HG02798 (cell line): ENCODE results near the gene NECTIN1.
A peak's percentile ranks its signal among the peaks of the same experiment; 100 is the strongest.

Experiments
- ATAC-seq: cut with Tn5 transposase; IDR thresholded peaks from one replicate; pipeline ENCODE4 v1.9.1; 2021; ENCODE audit warnings: mild to moderate bottlenecking; ENCODE audit not compliant: unreplicated experiment, poor library complexity

NECTIN1 gene

DNA sequence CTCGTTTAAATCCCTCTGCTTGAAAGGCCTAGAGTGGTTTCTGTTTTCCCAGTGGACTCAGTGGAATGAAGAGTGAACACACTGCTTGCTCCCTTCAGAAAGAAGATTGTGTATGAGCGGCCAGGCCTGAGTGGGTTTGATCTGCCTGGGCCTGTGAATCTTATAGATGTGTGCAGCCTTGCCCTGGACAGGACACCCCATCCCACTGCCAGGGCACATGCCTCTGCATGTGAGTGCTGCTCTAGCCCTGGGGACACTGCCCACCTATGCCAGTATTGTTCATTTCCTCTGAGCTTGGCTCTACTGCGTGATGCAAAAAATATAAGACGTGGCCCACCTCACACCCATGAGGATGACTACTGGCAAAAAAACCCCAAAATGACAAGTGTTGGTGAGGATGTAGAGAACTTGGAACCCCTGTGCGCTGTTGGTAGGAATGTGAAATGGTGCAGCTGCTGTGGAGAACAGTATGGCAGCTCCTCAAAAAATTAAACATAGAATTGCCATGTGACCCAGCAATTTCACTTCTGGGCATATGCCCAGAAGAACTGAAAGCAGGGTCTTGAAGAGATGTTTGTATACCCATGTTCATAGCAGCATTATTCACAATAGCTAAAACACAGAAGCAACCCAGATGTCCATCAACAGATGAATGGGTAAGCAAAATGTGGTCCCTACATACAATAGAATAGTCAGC is 27.3 kb upstream of the NECTIN1 start:
- ATAC-seq, result no peak

- no peak for ATAC-seq
Observed at GRCh38 chr11:119755356-119756071, 26.5 kb upstream of the NECTIN1 start.

GRCh38 chr11:119754656-119755355 is 25.8 kb upstream of the NECTIN1 start:
- ATAC-seq, result no peak

DNA sequence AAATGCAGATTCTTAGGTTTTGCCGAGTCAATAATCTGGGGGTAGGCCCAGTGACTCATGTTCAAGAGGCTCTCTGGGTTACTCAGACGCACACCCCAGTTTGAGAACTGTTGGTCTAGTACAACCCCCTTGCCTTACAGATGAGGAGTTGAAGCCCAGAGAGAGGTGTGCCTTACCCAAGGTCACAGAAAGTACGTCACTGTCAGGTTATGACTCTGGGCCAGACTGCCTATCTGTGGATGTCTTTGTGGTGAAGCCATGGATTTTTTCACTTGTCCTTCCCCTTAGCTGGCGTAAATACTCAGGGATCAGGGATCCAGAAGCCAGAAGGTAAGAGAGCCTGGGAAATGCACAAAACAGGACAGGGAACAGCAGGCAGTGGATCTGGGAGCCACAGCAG is 25.2 kb upstream of the NECTIN1 start:
- no peak for ATAC-seq

DNA sequence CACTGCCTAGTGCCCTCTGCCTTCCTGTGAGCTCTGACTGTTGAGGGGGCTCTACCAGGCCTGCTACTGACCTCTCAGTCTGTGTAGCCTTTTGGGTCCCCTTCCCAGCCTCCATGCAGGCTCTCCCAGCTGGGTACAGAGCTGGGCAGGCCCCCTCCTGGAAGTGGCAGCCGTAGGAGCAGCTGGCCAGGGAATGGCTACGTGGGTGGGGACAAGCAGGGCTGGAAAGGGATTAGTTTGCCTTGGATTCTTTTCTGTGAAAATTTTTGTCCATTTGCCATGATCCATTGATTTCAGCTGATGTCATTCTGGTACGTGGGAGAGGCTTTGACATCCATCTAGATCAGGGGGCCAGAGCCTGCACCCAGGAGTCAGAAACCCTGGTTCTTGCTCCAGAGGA is 23.9 kb upstream of the NECTIN1 start:
- ATAC-seq, result no peak

GRCh38 chr11:119752345-119752871 is 23.4 kb upstream of the NECTIN1 start:
- ATAC-seq, result peak; percentile 39

- no peak for ATAC-seq
Observed at GRCh38 chr11:119750056-119750455, 21.1 kb upstream of the NECTIN1 start.

DNA sequence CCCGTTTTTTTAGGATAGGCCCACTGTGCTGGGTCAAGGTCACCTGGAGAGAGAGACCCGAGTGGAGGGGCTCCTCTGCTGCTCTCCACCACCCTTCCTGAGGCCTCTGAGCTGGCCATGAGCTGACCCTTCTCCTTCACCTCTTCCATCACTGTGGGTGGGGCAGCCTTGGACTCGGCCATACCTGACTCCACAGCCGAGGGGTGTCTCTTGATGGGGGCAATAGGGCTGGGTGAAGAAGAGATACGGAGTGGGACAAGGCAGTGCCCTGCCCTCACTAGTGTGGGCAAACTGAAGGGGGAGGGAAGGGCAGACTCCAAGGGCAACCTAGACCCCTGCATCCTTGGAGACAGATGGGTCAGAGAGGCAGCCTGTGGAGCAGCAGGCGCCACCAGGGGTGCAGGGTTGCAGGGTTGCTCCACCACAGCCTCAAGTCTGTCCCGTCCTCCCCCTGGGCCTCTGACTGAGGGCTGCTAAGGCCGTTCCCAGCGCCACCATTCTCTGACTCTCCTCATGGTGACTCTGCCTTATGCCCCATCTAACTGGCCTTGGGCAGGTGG is 20.1 kb upstream of the NECTIN1 start:
- no peak for ATAC-seq

DNA sequence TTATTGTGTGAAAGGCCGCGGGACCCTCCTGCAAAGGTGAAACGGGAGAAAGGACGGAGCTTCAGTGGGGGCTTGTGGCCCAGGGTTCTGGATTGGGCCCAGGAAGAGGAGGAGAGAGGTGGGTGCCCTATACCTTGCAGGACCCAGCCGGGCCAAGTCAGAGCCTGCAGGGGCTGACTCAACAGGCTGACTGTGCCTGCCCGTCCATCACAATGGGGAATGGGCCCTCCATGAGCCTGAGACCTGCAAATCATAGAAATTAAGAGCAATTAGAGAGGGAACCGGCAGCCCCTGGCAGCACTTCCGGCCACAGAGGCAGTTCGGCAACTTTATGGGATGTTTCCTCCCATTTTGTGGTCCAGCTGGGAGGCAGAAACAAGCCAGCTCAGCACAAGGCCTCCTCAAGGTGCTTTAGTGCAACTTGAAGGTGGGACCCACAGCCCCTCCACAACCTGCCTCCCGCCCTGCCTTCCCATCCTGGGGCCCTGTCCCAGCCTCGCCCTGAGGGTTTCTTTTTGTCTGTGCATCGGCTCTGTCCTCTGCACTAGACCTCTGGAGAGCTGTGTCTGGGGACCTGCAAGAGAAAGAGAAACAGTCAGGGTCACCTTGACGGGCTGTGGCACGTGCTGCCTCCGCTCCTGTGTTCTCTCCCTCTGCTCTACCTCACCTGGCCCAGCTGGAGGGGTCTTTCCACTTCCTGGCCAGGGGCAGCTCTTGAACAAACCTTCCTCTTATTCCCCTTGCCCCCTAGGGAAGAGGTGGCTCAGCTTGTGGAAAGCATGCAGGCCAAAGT is 19.1 kb upstream of the NECTIN1 start:
- ATAC-seq, result no peak

GRCh38 chr11:119745776-119746535 is 17.0 kb upstream of the NECTIN1 start:
- ATAC-seq, result no peak

DNA sequence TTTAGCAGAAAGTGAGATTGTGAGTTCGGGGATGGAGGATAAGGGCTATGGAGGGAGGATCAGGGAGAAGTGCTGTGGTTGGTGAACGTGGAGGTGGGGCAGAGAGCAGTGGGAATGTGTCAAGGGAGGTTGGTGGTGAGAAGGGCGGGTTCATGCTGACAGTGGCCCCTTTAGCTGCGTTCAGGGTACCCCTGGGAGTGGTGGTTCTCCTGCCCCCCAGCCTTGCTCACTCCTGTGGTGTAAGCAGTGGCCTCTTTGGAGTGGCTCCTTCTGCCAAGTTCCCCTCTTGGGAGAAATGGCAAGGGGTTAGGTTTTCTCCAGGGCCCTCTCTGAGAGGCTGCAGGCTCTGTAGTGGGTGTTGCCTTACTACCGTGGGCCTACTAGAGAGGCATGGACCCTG is 16.1 kb upstream of the NECTIN1 start:
- ATAC-seq, result no peak

DNA sequence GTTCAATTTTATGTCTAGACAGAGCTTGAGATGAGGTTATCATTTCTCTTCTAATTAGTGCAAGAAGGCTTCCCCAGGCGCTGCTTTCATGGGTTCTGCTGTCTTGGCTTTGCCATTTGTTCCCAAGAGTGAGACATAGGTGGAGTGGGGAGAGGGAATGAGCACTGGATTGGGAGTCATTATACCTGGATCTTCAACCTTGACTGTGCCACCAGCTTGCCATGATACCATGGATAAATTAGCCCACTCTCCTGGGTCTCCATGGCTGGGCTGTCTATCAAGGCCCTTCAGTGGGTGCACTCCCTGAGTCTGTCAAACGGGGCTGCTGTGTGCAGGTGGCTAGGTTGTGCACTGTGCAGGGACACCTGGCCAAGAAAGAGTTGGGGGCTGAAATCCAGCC is 15.6 kb upstream of the NECTIN1 start:
- ATAC-seq, result no peak

DNA sequence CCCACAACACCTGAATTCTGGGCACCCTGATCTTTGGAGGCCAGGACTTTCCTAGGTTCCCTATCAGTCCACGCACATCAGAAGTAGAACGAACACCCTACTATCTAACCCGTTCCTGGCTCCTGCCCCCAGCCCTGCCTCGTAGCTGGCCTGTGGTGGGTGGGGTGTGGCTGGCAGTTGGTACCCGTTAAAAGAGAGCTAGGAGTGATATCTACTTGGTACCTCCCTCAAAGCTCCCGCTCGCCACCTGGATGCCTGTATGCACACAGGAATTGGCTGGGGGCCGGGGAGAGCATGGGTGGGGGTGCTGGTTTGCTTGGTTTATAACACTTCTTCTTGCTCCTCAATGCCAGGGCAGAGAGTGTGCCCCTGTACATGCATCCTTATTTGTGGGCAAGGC is 14.0 kb upstream of the NECTIN1 start:
- no peak for ATAC-seq

GRCh38 chr11:119742263-119742861 is 13.4 kb upstream of the NECTIN1 start:
- no peak for ATAC-seq

- peak; percentile 51 for ATAC-seq
Observed at GRCh38 chr11:119741369-119742262, 12.6 kb upstream of the NECTIN1 start.

DNA sequence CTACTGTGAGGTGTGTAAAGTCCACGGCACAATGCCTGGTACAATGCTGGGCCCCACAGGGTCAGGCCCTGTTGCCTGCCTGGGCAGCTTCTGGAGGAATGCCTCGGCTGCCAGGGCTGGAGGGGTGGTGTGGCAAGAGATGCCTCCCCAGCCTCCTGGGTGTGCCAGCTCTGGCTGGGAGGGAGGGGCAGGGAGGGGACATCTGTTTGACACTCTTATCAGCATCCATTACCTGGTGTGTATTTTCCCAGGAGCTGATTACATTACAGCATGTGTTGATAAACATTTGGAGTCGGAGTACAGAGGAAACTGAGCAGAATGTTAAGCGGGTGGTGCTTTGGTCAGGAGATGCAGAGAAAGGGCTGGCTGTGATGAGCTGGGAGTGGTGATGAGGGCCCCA is 11.0 kb upstream of the NECTIN1 start:
- no peak for ATAC-seq

DNA sequence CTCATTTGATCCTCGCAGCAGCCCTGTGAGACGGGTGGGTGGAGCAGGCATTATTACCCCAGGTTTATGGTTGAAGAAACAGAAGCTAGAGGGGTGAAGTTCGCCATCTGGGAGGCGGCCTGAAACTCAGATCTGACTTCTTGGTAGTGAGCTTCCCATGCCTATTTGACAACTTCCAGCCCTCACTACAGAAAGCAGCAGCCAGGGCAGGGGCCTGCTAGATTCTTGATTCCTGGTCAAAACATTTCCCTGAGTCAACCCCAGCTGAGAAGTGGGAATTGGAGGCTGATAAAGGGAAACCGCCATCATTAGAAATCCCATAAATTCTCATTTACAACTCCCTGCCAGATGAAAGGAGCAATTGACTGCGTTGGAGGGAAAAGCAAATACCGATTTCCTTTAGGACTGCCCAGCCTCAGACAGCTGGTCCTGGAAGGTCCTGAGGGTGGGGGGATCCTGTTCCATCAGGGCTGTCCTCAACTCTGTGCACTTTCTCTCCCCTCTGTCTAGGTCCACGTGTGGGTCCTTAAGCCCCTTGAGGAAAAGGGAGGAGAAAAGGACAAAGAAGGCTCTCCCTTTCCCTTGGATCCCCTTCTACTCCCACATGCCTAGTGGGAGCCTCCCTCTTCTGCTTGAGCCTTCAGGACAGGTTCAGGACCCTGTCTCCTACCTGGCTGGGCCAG is 10.2 kb upstream of the NECTIN1 start:
- ATAC-seq, result no peak

DNA sequence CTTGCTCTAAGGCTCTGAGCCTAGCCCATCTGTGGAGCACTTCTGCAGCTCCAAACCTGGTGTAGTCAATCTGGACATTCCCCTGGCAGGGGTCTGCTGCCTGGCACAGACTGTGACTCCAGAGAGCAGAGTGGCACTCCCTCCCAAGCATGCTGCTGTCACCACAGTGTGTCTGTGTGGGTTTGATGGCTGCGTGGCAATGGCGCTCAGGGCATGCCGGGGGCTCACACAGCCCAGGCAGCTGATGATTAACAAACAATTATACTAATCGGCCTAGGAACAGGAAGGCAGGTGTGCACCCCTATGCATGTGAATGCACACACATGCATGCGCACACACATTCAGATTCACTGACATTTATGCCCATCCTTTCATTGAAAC is 9.0 kb upstream of the NECTIN1 start:
- no peak for ATAC-seq
